ENCODE results near the gene SOX2. TPM values are rescaled to one million over a fixed set of nuclear protein-coding genes. Genes with fewer than 3 reads are reported as not detected.

SOX2 gene
- total RNA-seq, 6 experiments from 2014 or later: not detected

DNA sequence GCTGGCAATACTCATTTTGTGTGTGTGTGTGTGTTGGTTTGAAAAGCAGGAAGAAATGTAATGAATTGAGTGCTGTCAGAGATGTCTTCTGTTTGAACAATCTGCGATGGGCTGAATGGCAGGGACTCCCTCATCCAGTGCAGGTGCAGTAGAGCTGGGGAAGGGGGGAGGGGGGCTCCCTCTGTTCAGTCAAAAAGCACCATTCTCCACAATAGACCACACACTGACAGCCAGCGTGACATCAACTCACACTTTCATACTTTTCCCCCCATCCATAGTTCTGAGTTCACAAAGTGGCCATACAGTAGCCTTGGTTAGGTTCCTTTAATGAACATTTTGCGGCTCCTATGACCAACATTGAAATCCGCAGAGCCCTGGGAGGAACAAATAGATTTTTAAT is 10.4 kb downstream of the SOX2 start:
- no peak for DNase-seq
- Histone ChIP-seq H3K36me3 (no peaks in the 10 kb centered on the region), H3K9me3 (no peaks in the 10 kb centered on the region), H3K4me3 (no peak overlapping the region), H3K27ac (no peak overlapping the region), H3K4me1 (peaks cover 0 to 10% (median 6%) of the 10 kb centered on the region in 4 donors), H3K27me3 (peaks cover 4 to 78% of the 10 kb centered on the region in 2 donors)
- intact Hi-C loops (cut with DNase I): no loop called here
- no peak for ATAC-seq
- TF ChIP-seq, protein P1, sequence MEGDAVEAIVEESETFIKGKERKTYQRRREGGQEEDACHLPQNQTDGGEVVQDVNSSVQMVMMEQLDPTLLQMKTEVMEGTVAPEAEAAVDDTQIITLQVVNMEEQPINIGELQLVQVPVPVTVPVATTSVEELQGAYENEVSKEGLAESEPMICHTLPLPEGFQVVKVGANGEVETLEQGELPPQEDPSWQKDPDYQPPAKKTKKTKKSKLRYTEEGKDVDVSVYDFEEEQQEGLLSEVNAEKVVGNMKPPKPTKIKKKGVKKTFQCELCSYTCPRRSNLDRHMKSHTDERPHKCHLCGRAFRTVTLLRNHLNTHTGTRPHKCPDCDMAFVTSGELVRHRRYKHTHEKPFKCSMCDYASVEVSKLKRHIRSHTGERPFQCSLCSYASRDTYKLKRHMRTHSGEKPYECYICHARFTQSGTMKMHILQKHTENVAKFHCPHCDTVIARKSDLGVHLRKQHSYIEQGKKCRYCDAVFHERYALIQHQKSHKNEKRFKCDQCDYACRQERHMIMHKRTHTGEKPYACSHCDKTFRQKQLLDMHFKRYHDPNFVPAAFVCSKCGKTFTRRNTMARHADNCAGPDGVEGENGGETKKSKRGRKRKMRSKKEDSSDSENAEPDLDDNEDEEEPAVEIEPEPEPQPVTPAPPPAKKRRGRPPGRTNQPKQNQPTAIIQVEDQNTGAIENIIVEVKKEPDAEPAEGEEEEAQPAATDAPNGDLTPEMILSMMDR (IDR thresholded peaks at IDR 0.05): no peak
- TF ChIP-seq POLR2A (IDR thresholded peaks at IDR 0.05): no peak
- WGBS (ENCODE audit: insufficient coverage, low coverage, low lambda C conversion rate, missing lambda C conversion rate): 3% methylated on average over 4 of the region's 4 CpGs

DNA sequence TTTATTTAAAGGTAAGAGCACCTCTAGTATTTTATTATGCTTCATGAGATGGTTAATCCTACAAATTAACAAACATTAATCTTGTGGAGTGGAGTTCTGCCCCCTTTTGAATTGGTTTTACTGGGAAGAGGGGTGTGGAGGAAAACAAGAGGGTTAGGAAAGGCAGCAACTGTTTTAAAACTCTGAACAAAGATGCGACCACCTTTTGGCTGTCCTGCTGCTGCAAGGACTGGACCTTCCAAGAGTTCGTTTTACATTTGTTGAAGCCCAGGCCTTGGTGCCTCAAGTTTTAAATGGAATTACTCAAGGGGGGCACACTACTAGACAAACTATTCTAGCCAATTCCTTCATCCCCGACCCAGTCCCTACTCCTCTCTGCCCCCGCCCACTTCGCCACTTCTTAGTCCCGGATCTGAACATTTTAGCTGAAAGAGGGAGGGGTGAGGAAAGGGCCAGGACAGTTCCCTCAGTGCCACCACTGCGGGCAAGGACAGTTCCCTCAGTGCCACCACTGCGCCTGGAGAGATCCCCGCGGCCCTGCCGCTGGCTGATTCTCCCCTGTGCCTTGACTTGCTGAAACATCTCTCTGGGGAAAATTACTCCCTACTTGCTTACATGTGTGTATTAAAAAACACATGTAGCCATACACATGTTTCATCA is 11.2 kb downstream of the SOX2 start:
- intact Hi-C loops (cut with DNase I): no loop called here
- Histone ChIP-seq H3K9me3 (no peaks in the 10 kb centered on the region), H3K4me3 (no peak overlapping the region), H3K4me1 (peaks cover 0 to 17% (median 6%) of the 10 kb centered on the region in 4 donors), H3K36me3 (no peaks in the 10 kb centered on the region), H3K27ac (no peak overlapping the region), H3K27me3 (peaks cover 4 to 71% of the 10 kb centered on the region in 2 donors)
- TF ChIP-seq, protein P1 (IDR thresholded peaks at IDR 0.05): no peak
- TF ChIP-seq POLR2A (IDR thresholded peaks at IDR 0.05): no peak
- ATAC-seq (no peak), DNase-seq (no peak)
- 2% methylated on average over 9 of the region's 11 CpGs for WGBS (ENCODE audit: insufficient coverage, low coverage, low lambda C conversion rate, missing lambda C conversion rate)

DNA sequence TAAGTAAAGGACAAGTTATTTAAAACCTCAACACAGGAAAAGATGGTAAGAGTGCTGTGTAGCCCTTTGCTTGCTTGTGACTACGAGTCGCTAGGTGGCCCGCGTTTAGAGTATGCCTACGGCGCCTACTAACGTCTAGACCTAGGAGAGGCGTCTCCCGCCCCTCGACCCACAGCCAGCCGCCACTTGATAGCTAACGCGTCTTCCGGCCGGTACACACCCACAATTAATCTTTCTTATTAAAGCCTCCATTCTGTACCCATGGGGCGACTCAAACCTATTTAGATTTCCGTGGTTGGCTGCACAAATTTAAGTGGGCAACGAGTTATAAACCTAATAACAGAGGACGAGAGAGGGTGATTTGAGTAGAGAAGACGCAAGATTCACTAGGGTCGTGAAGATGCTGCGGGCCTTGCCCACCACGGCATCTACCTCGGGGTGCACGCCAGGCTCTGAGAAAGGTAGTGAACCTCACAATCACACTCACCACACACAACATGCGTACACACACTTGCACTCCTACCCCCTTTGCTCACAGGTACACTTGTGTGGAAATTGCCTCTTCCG is 12.0 kb downstream of the SOX2 start:
- H3K36me3 ChIP-seq: no peaks in the 10 kb centered on the region
- no peak overlapping the region for H3K27ac ChIP-seq
- no peak for TF ChIP-seq POLR2A (IDR thresholded peaks at IDR 0.05)
- TF ChIP-seq, protein P1 (IDR thresholded peaks at IDR 0.05): no peak
- H3K4me1 ChIP-seq: peaks cover 0 to 20% (median 6%) of the 10 kb centered on the region in 4 donors
- WGBS (ENCODE audit: insufficient coverage, low coverage, low lambda C conversion rate, missing lambda C conversion rate): 9% methylated on average over 19 of the region's 27 CpGs
- ATAC-seq (no peak), DNase-seq (no peak)
- no peak overlapping the region for H3K4me3 ChIP-seq
- peaks cover 4 to 67% of the 10 kb centered on the region in 2 donors for H3K27me3 ChIP-seq
- intact Hi-C loops (cut with DNase I): no loop called here
- no peaks in the 10 kb centered on the region for H3K9me3 ChIP-seq

DNA sequence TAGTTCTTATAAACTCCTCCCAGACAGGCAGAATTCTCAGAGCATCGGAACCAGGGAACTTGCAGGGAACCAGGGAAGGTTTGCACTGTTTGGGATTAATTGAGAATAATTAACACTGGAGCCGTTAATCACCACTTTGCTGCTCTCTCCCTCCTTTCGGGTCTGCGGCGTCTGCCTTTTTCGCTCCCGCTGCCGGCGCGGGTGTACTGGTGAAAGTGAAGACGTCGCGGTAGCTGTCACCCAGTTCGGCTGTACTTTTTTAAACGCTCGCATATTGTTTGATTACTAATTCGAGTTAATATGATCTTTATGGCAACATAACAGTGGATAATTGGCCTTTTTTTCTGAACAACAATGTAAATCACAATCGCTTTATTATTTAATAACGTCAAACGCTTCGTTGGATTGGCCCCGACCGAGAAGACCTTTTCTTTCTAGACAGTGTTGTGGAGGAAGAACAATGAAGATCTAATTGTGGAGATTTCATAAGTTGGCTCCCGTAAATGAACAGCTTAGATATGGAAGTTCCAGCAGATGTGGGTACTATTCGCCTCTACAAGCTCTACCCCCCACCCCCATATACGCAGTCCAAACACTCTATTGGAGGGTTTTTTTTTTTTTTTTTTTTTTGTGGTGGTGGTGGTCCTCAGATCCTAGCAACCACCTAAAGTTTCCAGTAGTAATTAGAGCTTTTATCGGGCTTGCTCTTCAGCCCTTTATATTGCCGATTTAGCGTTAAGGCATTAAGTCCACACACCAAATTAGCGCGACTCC is 12.7 kb downstream of the SOX2 start:
- H3K27ac ChIP-seq: no peak overlapping the region
- no peaks in the 10 kb centered on the region for H3K36me3 ChIP-seq
- no peak for DNase-seq
- 8% methylated on average over 29 of the region's 31 CpGs for WGBS (ENCODE audit: insufficient coverage, low coverage, low lambda C conversion rate, missing lambda C conversion rate)
- no peaks in the 10 kb centered on the region for H3K9me3 ChIP-seq
- H3K27me3 ChIP-seq: peaks cover 4 to 66% of the 10 kb centered on the region in 2 donors
- no peak overlapping the region for H3K4me3 ChIP-seq
- no peak for TF ChIP-seq POLR2A (IDR thresholded peaks at IDR 0.05)
- TF ChIP-seq, protein P1 (IDR thresholded peaks at IDR 0.05): no peak
- H3K4me1 ChIP-seq: peaks cover 0 to 20% (median 6%) of the 10 kb centered on the region in 4 donors
- intact Hi-C loops (cut with DNase I): no loop called here
- no peak for ATAC-seq
